H1 (cell line): Measurements from ENCODE around the gene WDR64. TPM values are rescaled to one million over a fixed set of nuclear protein-coding genes. Genes with fewer than 3 reads are reported as not detected.

ENCODE experiments used
- CTCF ChIA-PET: fragments of 300-600 bp; sonication (Branson Sonifier 250); formaldehyde crosslinking; loops from one replicate; lab custom pipeline; 2021; ENCODE audit not compliant: partially characterized antibody; lab: Charles Lee
- POLR2A ChIA-PET: fragments of 300-600 bp; sonication (Branson Sonifier 250); formaldehyde crosslinking; loops from one replicate; lab custom pipeline; 2021; ENCODE audit warnings: inconsistent platforms; ENCODE audit not compliant: partially characterized antibody; lab: Charles Lee
- DNase-seq, 2 experiments: peaks; one replicate each; pipeline versions ENCODE4 v3.0.0 to v3.0.0-alpha.2; 2010 to 2022; ENCODE audit warnings: low spot score in 2 of 2, low read depth in 1 of 2, mixed read lengths in 1 of 2
- FAIRE-seq: peaks from 2 replicates; lab custom pipeline; 2011; peaks lifted over from hg19 to GRCh38; lab: Jason Lieb, UNC
- H2AFZ ChIP-seq: 2 replicates; pipeline ENCODE4 v1.8.1; 2012; ENCODE audit warnings: low read length, inconsistent platforms
- H2AK5ac ChIP-seq: 2 replicates; pipeline ENCODE4 v1.6.1; 2013; ENCODE audit warnings: low read depth, low read length
- H2BK120ac ChIP-seq: replicated peaks from 2 replicates; pipeline ENCODE3; 2013; ENCODE audit warnings: low read depth, low read length, inconsistent platforms
- H2BK12ac ChIP-seq: 2 replicates; pipeline ENCODE4 v1.6.1; 2013; ENCODE audit warnings: low read depth, low read length
- H2BK15ac ChIP-seq: 2 replicates; pipeline ENCODE4 v1.6.1; 2013; ENCODE audit warnings: low read length
- H2BK20ac ChIP-seq: 2 replicates; pipeline ENCODE4 v1.6.1; 2013; ENCODE audit warnings: low read length
- H2BK5ac ChIP-seq: 2 replicates; pipeline ENCODE4 v1.6.1; 2013; ENCODE audit warnings: low read depth, low read length
- H3K14ac ChIP-seq: 2 replicates; pipeline ENCODE4 v1.6.1; 2013; ENCODE audit warnings: inconsistent platforms; ENCODE audit not compliant: insufficient read length
- H3K18ac ChIP-seq: 2 replicates; pipeline ENCODE4 v1.6.1; 2013; ENCODE audit warnings: low read length; ENCODE audit errors: extremely low read depth
- H3K23ac ChIP-seq: 2 replicates; pipeline ENCODE4 v1.6.1; 2013; ENCODE audit warnings: inconsistent platforms; ENCODE audit not compliant: insufficient read length
- H3K23me2 ChIP-seq: 2 replicates; pipeline ENCODE4 v1.6.1; 2013; ENCODE audit warnings: low read depth, low read length
- H3K27ac ChIP-seq: 2 replicates; pipeline ENCODE4 v1.6.1; 2011; ENCODE audit warnings: low read depth, low read length, inconsistent platforms
- H3K27me3 ChIP-seq, 4 experiments: replicated peaks in 1 of 4; 1 replicate in 1 of 4; 2 replicates in 3 of 4; pipeline versions ENCODE4 v1.6.1 to v1.8.1; 2011 to 2013; ENCODE audit warnings: low read length in 3 of 4, mild to moderate bottlenecking in 3 of 4, inconsistent platforms in 2 of 4, mixed read lengths in 2 of 4, moderate library complexity in 1 of 4; ENCODE audit not compliant: control insufficient read depth in 3 of 4, insufficient read depth in 3 of 4; ENCODE audit errors: extremely low read depth in 1 of 4
- H3K36me3 ChIP-seq, 4 experiments: 2 replicates each; pipeline versions ENCODE4 v1.6.1 to v1.8.1; 2011 to 2013; ENCODE audit warnings: mild to moderate bottlenecking in 4 of 4, low read length in 3 of 4, moderate library complexity in 2 of 4, control low read depth in 1 of 4, inconsistent platforms in 1 of 4; ENCODE audit not compliant: insufficient read depth in 4 of 4, control insufficient read depth in 2 of 4
- H3K4ac ChIP-seq: replicated peaks from 2 replicates; pipeline ENCODE3; 2013; ENCODE audit warnings: low read length, low read depth, mixed read lengths, inconsistent platforms; ENCODE audit not compliant: insufficient read length
- H3K4me1 ChIP-seq, 4 experiments: replicated peaks in 1 of 4; 1 replicate in 1 of 4; 2 replicates in 3 of 4; pipeline versions ENCODE4 v1.6.1 to v1.8.1; 2011 to 2013; ENCODE audit warnings: low read length in 3 of 4, inconsistent platforms in 2 of 4, mixed read lengths in 1 of 4; ENCODE audit not compliant: insufficient read depth in 4 of 4, control insufficient read depth in 3 of 4
- H3K4me2 ChIP-seq, 2 experiments: 2 replicates each; pipeline versions ENCODE4 v1.6.1 to v1.8.1; 2011 to 2013; ENCODE audit warnings: low read depth in 2 of 2, low read length in 2 of 2, control low read depth in 1 of 2, inconsistent platforms in 1 of 2, mild to moderate bottlenecking in 1 of 2; ENCODE audit not compliant: insufficient read depth in 1 of 2
- H3K4me3 ChIP-seq, 4 experiments: fragments of 200-600, 300-600 bp in 1 of 4; sonication (generic), shearing (Covaris generic), sonication (Bioruptor Twin) in 1 of 4; 2 replicates each; pipeline versions ENCODE4 v1.5.1 to v1.8.1; 2011 to 2016; ENCODE audit warnings: low read length in 4 of 4, low read depth in 3 of 4, control low read depth in 2 of 4, inconsistent platforms in 2 of 4, mild to moderate bottlenecking in 2 of 4, mixed read lengths in 1 of 4, moderate library complexity in 1 of 4; ENCODE audit not compliant: insufficient read depth in 2 of 4; ENCODE audit errors: extremely low read depth in 1 of 4
- H3K56ac ChIP-seq: replicated peaks from 2 replicates; pipeline ENCODE3; 2013; ENCODE audit warnings: low read depth, mild to moderate bottlenecking, mixed read lengths, low read length, inconsistent platforms; ENCODE audit not compliant: insufficient read length
- H3K79me1 ChIP-seq: 2 replicates; pipeline ENCODE4 v1.6.1; 2013; ENCODE audit warnings: low read depth, low read length, control low read depth
- H3K79me2 ChIP-seq, 2 experiments: 2 replicates each; pipeline versions ENCODE4 v1.6.1 to v1.8.1; 2012 to 2013; ENCODE audit warnings: low read length in 2 of 2, mild to moderate bottlenecking in 2 of 2, inconsistent platforms in 1 of 2; ENCODE audit not compliant: insufficient read depth in 2 of 2, control insufficient read depth in 1 of 2
- H3K9ac ChIP-seq, 4 experiments: replicated peaks in 1 of 4; 1 replicate in 1 of 4; 2 replicates in 3 of 4; pipeline versions ENCODE4 v1.6.1 to v1.8.1; 2011 to 2013; ENCODE audit warnings: low read depth in 3 of 4, low read length in 3 of 4, control low read depth in 2 of 4, mild to moderate bottlenecking in 2 of 4, moderate library complexity in 2 of 4, inconsistent platforms in 1 of 4; ENCODE audit errors: extremely low read depth in 1 of 4
- H3K9me3 ChIP-seq, 2 experiments: 2 replicates each; pipeline versions ENCODE4 v1.6.1 to v1.8.1; 2012 to 2013; ENCODE audit warnings: mild to moderate bottlenecking in 2 of 2, moderate library complexity in 2 of 2, control low read depth in 1 of 2, inconsistent platforms in 1 of 2, low read depth in 1 of 2, low read length in 1 of 2, mixed read lengths in 1 of 2; ENCODE audit not compliant: insufficient read depth in 2 of 2
- H4K20me1 ChIP-seq, 2 experiments: replicated peaks in 1 of 2; 2 replicates each; pipeline versions ENCODE3 to v1.8.1; 2011 to 2013; ENCODE audit warnings: inconsistent platforms in 2 of 2, low read length in 2 of 2, mild to moderate bottlenecking in 1 of 2; ENCODE audit not compliant: insufficient read depth in 2 of 2, control insufficient read depth in 1 of 2
- H4K5ac ChIP-seq: 2 replicates; pipeline ENCODE4 v1.6.1; 2013; ENCODE audit warnings: low read length, low read depth, mixed read lengths, inconsistent platforms; ENCODE audit not compliant: insufficient read length
- H4K8ac ChIP-seq: 2 replicates; pipeline ENCODE4 v1.8.0; 2013; ENCODE audit warnings: mild to moderate bottlenecking, moderate library complexity, low read length, inconsistent platforms; ENCODE audit not compliant: insufficient read depth; ENCODE audit errors: extremely low read depth
- H4K91ac ChIP-seq: replicated peaks from 2 replicates; pipeline ENCODE3; 2013; ENCODE audit warnings: low read length, mixed read lengths, inconsistent platforms; ENCODE audit not compliant: insufficient read length
- CHD1 ChIP-seq: IDR thresholded peaks from 2 replicates; pipeline ENCODE4 v1.6.1; 2012; ENCODE audit warnings: low read depth, low read length, improper control_type of control experiment
- EP300 ChIP-seq, 2 experiments: IDR thresholded peaks; 1 replicate in 1 of 2; 2 replicates in 1 of 2; pipeline ENCODE4 v1.6.1; 2011 to 2012; ENCODE audit warnings: low read depth in 2 of 2, low read length in 2 of 2, mild to moderate bottlenecking in 2 of 2, borderline replicate concordance in 1 of 2, inconsistent platforms in 1 of 2, moderate library complexity in 1 of 2
- FOSL1 ChIP-seq: IDR thresholded peaks from 2 replicates; pipeline ENCODE4 v1.6.1; 2011; ENCODE audit warnings: mild to moderate bottlenecking, low read depth, low read length, moderate library complexity; ENCODE audit not compliant: insufficient read depth
- HDAC2 ChIP-seq, 2 experiments: fragments of 300-600 bp in 1 of 2; sonication (generic) in 1 of 2; IDR thresholded peaks; 2 replicates each; pipeline ENCODE4 v1.6.1; 2011 to 2012; ENCODE audit warnings: low read depth in 2 of 2, low read length in 2 of 2, mild to moderate bottlenecking in 2 of 2, moderate library complexity in 2 of 2, borderline replicate concordance in 1 of 2, inconsistent platforms in 1 of 2
- KDM4A ChIP-seq: IDR thresholded peaks from one replicate; pipeline ENCODE4 v1.7.1; 2012; ENCODE audit warnings: low read depth, mild to moderate bottlenecking, moderate library complexity, low read length, inconsistent platforms; ENCODE audit not compliant: severe bottlenecking
- POU5F1 ChIP-seq: IDR thresholded peaks from 2 replicates; pipeline ENCODE4 v1.6.1; 2011; ENCODE audit warnings: low read depth, mild to moderate bottlenecking, low read length, moderate library complexity
- RAD21 ChIP-seq, 2 experiments: IDR thresholded peaks in 1 of 2; conservative IDR thresholded peaks in 1 of 2; 2 replicates each; pipeline ENCODE4 v1.6.1; 2011; ENCODE audit warnings: low read depth in 2 of 2, low read length in 2 of 2, improper control_type of control experiment in 1 of 2, inconsistent platforms in 1 of 2, mild to moderate bottlenecking in 1 of 2, moderate library complexity in 1 of 2
- SIRT6 ChIP-seq: IDR thresholded peaks from one replicate; pipeline ENCODE4 v1.7.1; 2012; ENCODE audit warnings: low read length, inconsistent platforms
- SP2 ChIP-seq: IDR thresholded peaks from 2 replicates; pipeline ENCODE4 v1.6.1; 2012; ENCODE audit warnings: mild to moderate bottlenecking, low read length, inconsistent platforms
- YY1 ChIP-seq: IDR thresholded peaks from 2 replicates; pipeline ENCODE4 v1.6.1; 2011; ENCODE audit warnings: low read depth, mild to moderate bottlenecking, low read length
- WGBS, 2 experiments: shearing (Covaris generic) in 1 of 2; methylation state at CpG; one replicate each; pipeline versions ENCODE4 v1.1.6 to v1.1.7; 2013 to 2015; ENCODE audit warnings: low lambda C conversion rate in 2 of 2, mixed read lengths in 2 of 2, inconsistent platforms in 1 of 2, low coverage in 1 of 2, missing lambda C conversion rate in 1 of 2; ENCODE audit not compliant: insufficient replicate concordance in 2 of 2, insufficient coverage in 1 of 2, insufficient read length in 1 of 2; ENCODE audit errors: extremely low coverage in 1 of 2, missing lambda C conversion rate in 1 of 2; 5-methylcytosine and 5-hydroxymethylcytosine counted together
- polyA plus RNA-seq, 7 experiments: library from polyadenylated mRNA; depleted of rRNA in 3 of 7; stranded (reverse) in 5 of 7; unstranded in 2 of 7; fragments of >200 nt in 5 of 7; fragments of 200-250 nt in 2 of 7; gene quantifications; 1 replicate in 5 of 7; 2 replicates in 1 of 7; 4 replicates in 1 of 7; pipeline versions ENCODE4 v1.2.1 to v1.2.3, GENCODE V29; 2011 to 2013; ENCODE audit warnings: missing spikeins in 2 of 7, mixed read lengths in 2 of 7
- total RNA-seq: library from RNA; stranded (reverse); fragmentation: NEBNext Ultra II Directional; extraction: Animal tissue kit (Norgen Biotek cat#: 25700); gene quantifications from 2 replicates; pipeline ENCODE4 v1.2.1, GENCODE V29; 2021

WDR64 gene
- total and polyA plus RNA-seq, 2 of the 8 experiments (the other 6 are each of a cell fraction or from before 2014, with no cell fraction given) = 0.02 TPM; not detected in 1

DNA sequence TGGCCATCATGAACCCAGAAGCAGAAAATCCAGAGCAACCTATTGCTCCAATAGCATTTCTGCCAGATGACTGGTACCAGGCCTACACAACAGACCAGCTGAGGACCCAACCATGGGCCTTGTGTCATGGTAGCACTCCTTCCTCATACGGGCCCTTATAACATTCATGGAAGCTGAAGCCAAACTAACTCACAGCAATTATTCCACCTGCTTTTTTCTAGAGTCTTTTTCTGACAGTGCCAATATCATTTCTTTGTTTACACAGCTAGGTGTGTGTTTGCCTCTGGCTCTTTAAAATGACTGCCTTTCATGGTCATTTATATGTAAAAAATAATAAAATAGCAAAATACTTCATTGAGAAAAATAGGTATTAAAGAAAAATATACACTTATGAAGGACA is 3.9 kb upstream of the WDR64 start:
- Histone ChIP-seq H3K18ac (no peak overlapping the region), H3K14ac (no peak overlapping the region), H4K91ac (no peak overlapping the region), H3K4me1 (no peaks in the 10 kb centered on the region), H3K27ac (no peak overlapping the region), H2AK5ac (no peak overlapping the region), H4K5ac (no peak overlapping the region), H3K56ac (no peak overlapping the region), H4K20me1 (no peaks in the 10 kb centered on the region), H3K36me3 (no peaks in the 10 kb centered on the region), H2BK12ac (no peak overlapping the region), H3K79me2 (no peaks in the 10 kb centered on the region), H4K8ac (no peak overlapping the region), H2BK15ac (no peak overlapping the region), H2BK20ac (no peak overlapping the region), H3K9ac (no peak overlapping the region), H3K4ac (no peak overlapping the region), H3K4me3 (no peak overlapping the region), H3K23me2 (no peaks in the 10 kb centered on the region), H2BK120ac (no peak overlapping the region), H3K23ac (no peak overlapping the region), H3K9me3 (no peaks in the 10 kb centered on the region), H2AFZ (no peak overlapping the region), H3K4me2 (no peak overlapping the region), H3K79me1 (no peaks in the 10 kb centered on the region), H3K27me3 (no peaks in the 10 kb centered on the region), H2BK5ac (no peak overlapping the region)
- WGBS, 2 experiments = 96% methylated on average over 1 of the region's 1 CpG; no CpG with 5 or more reads in 1 of the 2 experiments
- FAIRE-seq (no peak), DNase-seq (no peak)
- ChIA-PET CTCF (interaction anchor here (0.7 kb wide), 1 partner anchor 37 kb away, joined by 3 read pairs; no protein-coding TSS in a partner anchor), POLR2A (no interaction called here)
- TF ChIP-seq RAD21 (IDR thresholded peaks at IDR 0.05 in 1 of 2, conservative IDR thresholded peaks at IDR 0.05 in 1 of 2; ENCODE audit: low read depth in 2 of 2, low read length in 2 of 2) = no peak
- no peak for TF ChIP-seq CHD1
- no peak for TF ChIP-seq POU5F1
- no peak for TF ChIP-seq HDAC2 (IDR thresholded peaks at IDR 0.05; ENCODE audit: borderline replicate concordance in 1 of 2, low read depth in 2 of 2, low read length in 2 of 2)
- no peak for TF ChIP-seq FOSL1
- TF ChIP-seq EP300 (IDR thresholded peaks at IDR 0.05; ENCODE audit: borderline replicate concordance in 1 of 2, low read depth in 2 of 2, low read length in 2 of 2) = no peak
- no peak for TF ChIP-seq SP2
- no peak for TF ChIP-seq SIRT6
- no peak for TF ChIP-seq KDM4A
- TF ChIP-seq YY1 = no peak
